H1 (cell line): ENCODE data around the gene RPS18. TPM values are rescaled to one million over a fixed set of nuclear protein-coding genes. Genes with fewer than 3 reads are reported as not detected.

Source experiments
- CBX5 ChIP-seq: fragments of 300-800, 300-1000 bp; sonication (generic); IDR thresholded peaks from 2 replicates; pipeline ENCODE4 v1.7.1; 2016; ENCODE audit warnings: antibody characterized with exemption, low read length, low read depth
- KDM1A ChIP-seq: fragments of 200-600, 300-600 bp; sonication (generic); IDR thresholded peaks from 2 replicates; pipeline ENCODE4 v1.7.1; 2016; ENCODE audit warnings: mild to moderate bottlenecking, low read length, borderline replicate concordance
- POLR2AphosphoS5 ChIP-seq: IDR thresholded peaks from 2 replicates; pipeline ENCODE4 v1.6.1; 2011; ENCODE audit warnings: low read depth, low read length
- POU5F1 ChIP-seq: IDR thresholded peaks from 2 replicates; pipeline ENCODE4 v1.6.1; 2011; ENCODE audit warnings: low read depth, mild to moderate bottlenecking, low read length, moderate library complexity
- RAD21 ChIP-seq, 2 experiments: IDR thresholded peaks in 1 of 2; conservative IDR thresholded peaks in 1 of 2; 2 replicates each; pipeline ENCODE4 v1.6.1; 2011; ENCODE audit warnings: low read depth in 2 of 2, low read length in 2 of 2, improper control_type of control experiment in 1 of 2, inconsistent platforms in 1 of 2, mild to moderate bottlenecking in 1 of 2, moderate library complexity in 1 of 2
- RNF2 ChIP-seq: fragments of 200-900, 300-1000 bp; sonication (generic); IDR thresholded peaks from 2 replicates; pipeline ENCODE4 v1.7.1; 2016; ENCODE audit warnings: borderline replicate concordance, low read depth, mild to moderate bottlenecking, antibody characterized with exemption, low read length; ENCODE audit not compliant: poor library complexity, severe bottlenecking; ENCODE audit errors: missing control alignments
- TAF1 ChIP-seq: IDR thresholded peaks from 2 replicates; pipeline ENCODE4 v1.6.1; 2011; ENCODE audit warnings: mild to moderate bottlenecking, low read depth, low read length
- TBP ChIP-seq: IDR thresholded peaks from 2 replicates; pipeline ENCODE4 v1.6.1; 2011; ENCODE audit warnings: low read depth, low read length, improper control_type of control experiment
- TEAD4 ChIP-seq: IDR thresholded peaks from 2 replicates; pipeline ENCODE4 v1.6.1; 2012; ENCODE audit warnings: low read depth, low read length, inconsistent platforms, mixed read lengths
- polyA plus RNA-seq, 7 experiments: library from polyadenylated mRNA; depleted of rRNA in 3 of 7; stranded (reverse) in 5 of 7; unstranded in 2 of 7; fragments of >200 nt in 5 of 7; fragments of 200-250 nt in 2 of 7; gene quantifications; 1 replicate in 5 of 7; 2 replicates in 1 of 7; 4 replicates in 1 of 7; pipeline versions ENCODE4 v1.2.1 to v1.2.3, GENCODE V29; 2011 to 2013; ENCODE audit warnings: missing spikeins in 2 of 7, mixed read lengths in 2 of 7
- total RNA-seq: library from RNA; stranded (reverse); fragmentation: NEBNext Ultra II Directional; extraction: Animal tissue kit (Norgen Biotek cat#: 25700); gene quantifications from 2 replicates; pipeline ENCODE4 v1.2.1, GENCODE V29; 2021

Gene RPS18
- total and polyA plus RNA-seq, 2 of the 8 experiments (the other 6 are each of a cell fraction or from before 2014, with no cell fraction given) = 2,796 to 7,099 TPM

- TF ChIP-seq TAF1 (peak; percentile 62; the same call in 1 of the 2 replicates), CBX5 (no peak), POU5F1 (no peak), RNF2 (no peak), RAD21 (IDR thresholded peaks at IDR 0.05 in 1 of 2, conservative IDR thresholded peaks at IDR 0.05 in 1 of 2; ENCODE audit: low read depth in 2 of 2, low read length in 2 of 2) (no peak), POLR2AphosphoS5 (peak; percentile 53; the same call in 1 of the 2 replicates), TEAD4 (peak; percentile 58; the same call in 1 of the 2 replicates), TBP (peak; percentile 53; the same call in 1 of the 2 replicates), KDM1A (no peak)
Observed at GRCh38 chr6:33317669-33318425, 46.0 kb downstream of the RPS18 start, which contains the start of gene ZBTB22 (continued).
